Kidney (tissue), 14 donors: Measurements from ENCODE around the gene SLX9. TPM values are rescaled to one million over a fixed set of nuclear protein-coding genes. Genes with fewer than 3 reads are reported as not detected.

ENCODE experiments used
- DNase-seq, 5 donors: peaks; one replicate each; pipeline ENCODE4 v3.0.0-alpha.2; 2013 to 2020
- FAIRE-seq: peaks from 2 replicates; lab custom pipeline; 2012; peaks lifted over from hg19 to GRCh38; lab: Jason Lieb, UNC
- H3K27ac ChIP-seq, 2 donors: one replicate each; pipeline ENCODE4 v1.7.0; 2013; ENCODE audit warnings: low read depth in 2 of 2, low read length in 2 of 2, inconsistent platforms in 1 of 2
- H3K27me3 ChIP-seq: one replicate; pipeline ENCODE4 v1.7.1; 2013; ENCODE audit warnings: low read length, inconsistent platforms; ENCODE audit not compliant: control insufficient read depth, insufficient read depth
- H3K36me3 ChIP-seq, 3 donors: one replicate each; pipeline versions ENCODE4 v1.7.0 to v1.7.1; 2013; ENCODE audit warnings: low read length in 3 of 3, control low read depth in 1 of 3, inconsistent platforms in 1 of 3; ENCODE audit not compliant: insufficient read depth in 3 of 3, control insufficient read depth in 2 of 3
- H3K4me1 ChIP-seq, 3 donors: one replicate each; pipeline versions ENCODE4 v1.7.0 to v1.7.1; 2013; ENCODE audit warnings: low read length in 3 of 3, inconsistent platforms in 1 of 3, low read depth in 1 of 3; ENCODE audit not compliant: control insufficient read depth in 2 of 3, insufficient read depth in 2 of 3
- H3K4me3 ChIP-seq, 3 donors: one replicate each; pipeline versions ENCODE4 v1.7.0 to v1.8.1; 2013; ENCODE audit warnings: low read length in 3 of 3, control low read depth in 1 of 3, inconsistent platforms in 1 of 3
- H3K9ac ChIP-seq, 3 donors: one replicate each; pipeline versions ENCODE4 v1.7.0 to v1.7.1; 2013; ENCODE audit warnings: low read length in 3 of 3, control low read depth in 1 of 3, inconsistent platforms in 1 of 3
- H3K9me3 ChIP-seq, 3 donors: one replicate each; pipeline versions ENCODE4 v1.7.0 to v1.7.1; 2013; ENCODE audit warnings: low read length in 3 of 3, control low read depth in 1 of 3, inconsistent platforms in 1 of 3; ENCODE audit not compliant: control insufficient read depth in 2 of 3, insufficient read depth in 1 of 3
- intact Hi-C: fragments of 100-400 bp; cut with DNase I; formaldehyde crosslinking; loops from one replicate; pipeline ENCODE4 v1.11.1; 2022
- polyA plus RNA-seq: library from polyadenylated mRNA; stranded (reverse); fragments of 350-450 nt; fragmentation: Illumina TruSeq; extraction: RNeasy Lipid Tissue Mini Kit (QIAGEN cat#74804); gene quantifications from one replicate; pipeline ENCODE4 v1.2.3, GENCODE V29; 2014; ENCODE audit warnings: low read depth, low replicate concordance; ENCODE audit not compliant: insufficient read depth
- total RNA-seq: library from RNA; stranded (reverse); fragmentation: NEBNext Ultra II Directional; extraction: Animal tissue kit (Norgen Biotek cat#: 25700); gene quantifications from one replicate; pipeline ENCODE4 v1.2.1, GENCODE V29; 2021
- TF ChIP-seq, protein P1 (sequence below): IDR thresholded peaks from 3 replicates; pipeline ENCODE4 v1.5.1; 2012; ENCODE audit warnings: mild to moderate bottlenecking, moderate library complexity, borderline replicate concordance; ENCODE audit not compliant: insufficient read depth; ENCODE audit errors: extremely low read depth
- donor health status: control.
- donor health status: control.
- donor health status: control.
- donor health status: control.
- donor health status: control.
- donor health status: DM: yes; HTN: yes; CAD: no.
- donor health status: Normal renal cell carcinoma (clear cell type).

Gene SLX9
- total and polyA plus RNA-seq, 2 donors from 2014 or later: 27.1 to 35.1 TPM

DNA sequence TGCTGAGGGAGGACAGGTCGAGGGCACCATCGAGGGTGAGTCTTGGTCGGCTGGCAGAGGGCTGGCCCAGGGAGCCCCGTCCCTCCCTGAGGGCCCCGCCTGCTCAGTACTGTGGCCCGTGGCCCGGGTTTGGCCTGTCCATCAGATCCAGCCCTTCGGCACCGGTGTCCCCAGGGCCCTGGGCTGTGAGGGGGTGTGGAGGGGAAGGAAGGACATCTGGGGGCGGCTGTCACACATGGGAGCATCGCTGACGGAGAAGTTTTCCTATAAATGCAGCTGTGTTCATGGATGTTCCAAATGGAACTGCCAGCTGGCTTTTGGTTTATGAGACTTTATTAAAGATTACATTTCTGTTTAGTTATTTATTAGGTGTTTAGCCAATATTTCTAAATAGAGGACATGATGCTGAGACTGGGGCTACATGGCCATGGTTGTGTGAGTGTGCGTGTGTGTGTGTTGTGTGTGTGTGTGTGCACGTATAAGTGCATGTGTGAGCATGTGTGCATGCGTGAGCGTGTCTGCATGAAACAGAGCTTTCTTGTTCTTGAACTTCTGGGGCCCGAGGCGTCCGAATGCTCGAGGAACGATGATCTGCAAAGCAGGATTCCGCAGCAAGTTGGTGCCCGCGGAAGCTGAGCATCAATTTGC is 54.3 kb downstream of the SLX9 start:
- Histone ChIP-seq H3K36me3 (no peaks in the 10 kb centered on the region), H3K4me1 (peaks cover 0 to 2% (median 0%) of the 10 kb centered on the region in 3 donors), H3K27ac (no peak overlapping the region), H3K9ac (no peak overlapping the region), H3K4me3 (no peak overlapping the region), H3K27me3 (no peaks in the 10 kb centered on the region), H3K9me3 (no peaks in the 10 kb centered on the region)
- intact Hi-C loops: no loop called here
- peak in 1 of 5 donors; percentile 70 for DNase-seq
- TF ChIP-seq, protein P1, sequence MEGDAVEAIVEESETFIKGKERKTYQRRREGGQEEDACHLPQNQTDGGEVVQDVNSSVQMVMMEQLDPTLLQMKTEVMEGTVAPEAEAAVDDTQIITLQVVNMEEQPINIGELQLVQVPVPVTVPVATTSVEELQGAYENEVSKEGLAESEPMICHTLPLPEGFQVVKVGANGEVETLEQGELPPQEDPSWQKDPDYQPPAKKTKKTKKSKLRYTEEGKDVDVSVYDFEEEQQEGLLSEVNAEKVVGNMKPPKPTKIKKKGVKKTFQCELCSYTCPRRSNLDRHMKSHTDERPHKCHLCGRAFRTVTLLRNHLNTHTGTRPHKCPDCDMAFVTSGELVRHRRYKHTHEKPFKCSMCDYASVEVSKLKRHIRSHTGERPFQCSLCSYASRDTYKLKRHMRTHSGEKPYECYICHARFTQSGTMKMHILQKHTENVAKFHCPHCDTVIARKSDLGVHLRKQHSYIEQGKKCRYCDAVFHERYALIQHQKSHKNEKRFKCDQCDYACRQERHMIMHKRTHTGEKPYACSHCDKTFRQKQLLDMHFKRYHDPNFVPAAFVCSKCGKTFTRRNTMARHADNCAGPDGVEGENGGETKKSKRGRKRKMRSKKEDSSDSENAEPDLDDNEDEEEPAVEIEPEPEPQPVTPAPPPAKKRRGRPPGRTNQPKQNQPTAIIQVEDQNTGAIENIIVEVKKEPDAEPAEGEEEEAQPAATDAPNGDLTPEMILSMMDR: no peak
- FAIRE-seq: no peak

DNA sequence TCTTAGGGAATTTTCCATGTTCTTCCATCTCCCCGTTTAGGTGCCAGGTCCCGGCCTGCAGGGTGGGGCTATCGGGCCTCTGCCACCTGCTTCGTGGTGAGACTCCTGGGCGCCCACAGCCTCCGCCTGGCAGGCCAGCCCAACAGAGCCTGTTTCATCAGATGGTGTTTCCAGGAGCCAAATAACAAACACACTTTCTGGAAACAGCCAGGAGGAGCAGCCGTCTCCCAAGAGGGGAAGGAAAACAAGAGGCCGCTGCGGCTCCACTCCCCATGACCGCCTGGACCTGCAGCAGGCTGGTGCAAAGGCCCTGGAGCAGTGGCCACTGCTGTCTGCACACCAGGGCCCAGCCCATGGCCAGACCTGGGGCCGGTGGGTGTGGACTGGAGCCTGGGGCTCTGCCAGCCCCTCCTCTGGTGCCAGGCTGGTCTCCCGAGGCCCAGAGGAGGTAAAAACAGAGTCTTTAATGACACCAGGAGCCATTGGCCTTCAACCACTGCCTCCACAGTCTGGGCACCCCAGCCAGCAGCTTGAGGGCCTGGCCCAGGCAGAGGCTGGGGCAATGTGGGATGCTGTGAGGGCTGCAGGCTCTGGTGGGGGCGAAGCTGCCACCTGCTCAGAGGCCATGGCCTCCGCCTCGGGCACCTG is 55.0 kb downstream of the SLX9 start:
- no peak for FAIRE-seq
- no peaks in the 10 kb centered on the region for H3K36me3 ChIP-seq
- DNase-seq: peak in 1 of 5 donors; percentile 70
- H3K4me1 ChIP-seq: no peaks in the 10 kb centered on the region
- H3K27me3 ChIP-seq: no peaks in the 10 kb centered on the region
- no peak overlapping the region for H3K27ac ChIP-seq
- no peaks in the 10 kb centered on the region for H3K9me3 ChIP-seq
- intact Hi-C loops: no loop called here
- no peak overlapping the region for H3K9ac ChIP-seq
- H3K4me3 ChIP-seq: no peak overlapping the region
- TF ChIP-seq, protein P1: no peak

DNA sequence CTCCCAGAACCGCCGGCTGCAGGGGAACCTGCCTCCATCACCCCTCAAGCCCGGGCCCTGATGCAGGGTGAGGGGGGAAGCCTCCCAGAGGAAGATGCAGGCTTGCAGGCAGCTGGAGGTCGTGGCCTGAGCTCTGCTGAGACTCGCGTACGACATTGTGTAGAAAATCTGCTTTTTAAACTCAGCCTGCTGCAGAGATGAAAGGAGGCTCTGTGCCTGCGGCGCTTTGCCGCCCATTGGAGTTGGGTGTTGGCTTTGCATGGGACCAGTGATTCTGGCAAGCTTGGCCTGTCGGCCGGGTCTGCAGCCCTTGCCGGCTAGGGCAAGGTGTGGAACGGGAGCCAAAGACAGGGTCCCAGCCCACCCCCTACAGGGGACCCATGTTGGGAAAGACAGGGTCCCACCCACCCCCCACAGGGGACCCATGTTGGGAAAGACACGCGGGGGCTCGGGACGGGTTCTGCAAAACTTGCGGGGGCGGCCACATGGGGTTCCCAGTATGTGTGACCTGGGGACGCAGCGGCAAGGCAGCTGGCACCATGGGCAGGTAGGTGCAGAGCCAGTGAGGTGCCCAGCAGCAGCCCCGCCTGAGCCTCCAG is 55.6 kb downstream of the SLX9 start:
- intact Hi-C loops: no loop called here
- H3K9me3 ChIP-seq: no peaks in the 10 kb centered on the region
- TF ChIP-seq, protein P1: no peak
- no peak for FAIRE-seq
- H3K4me3 ChIP-seq: no peak overlapping the region
- H3K36me3 ChIP-seq: no peaks in the 10 kb centered on the region
- no peaks in the 10 kb centered on the region for H3K27me3 ChIP-seq
- peak in 1 of 5 donors; percentile 70 for DNase-seq
- no peak overlapping the region for H3K27ac ChIP-seq
- no peaks in the 10 kb centered on the region for H3K4me1 ChIP-seq
- no peak overlapping the region for H3K9ac ChIP-seq
